WTC11 (cell line): Measurements from ENCODE around the gene MAPKAPK3. TPM values are rescaled to one million over a fixed set of nuclear protein-coding genes. Genes with fewer than 3 reads are reported as not detected.

ENCODE experiments used
- ATAC-seq: fragments of 200-7000 bp; cut with Tn5 transposase; 2 replicates; pipeline ENCODE4 v1.10.0; 2021; ENCODE audit warnings: mild to moderate bottlenecking, moderate library complexity
- CTCF ChIA-PET: fragments of 300-600 bp; sonication (Branson Sonifier 250); formaldehyde crosslinking; loops from one replicate; lab custom pipeline; 2021; ENCODE audit warnings: antibody characterized with exemption; lab: Charles Lee
- POLR2A ChIA-PET: fragments of 350-600 bp; sonication (Branson Sonifier 250); formaldehyde crosslinking; loops from one replicate; lab custom pipeline; 2021; ENCODE audit warnings: antibody characterized with exemption; lab: Charles Lee
- DNase-seq: peaks from one replicate; pipeline ENCODE4 v3.0.0; 2021; ENCODE audit warnings: low spot score
- H3K27ac Mint-ChIP-seq: 2 replicates; pipeline ENCODE4 v1.8.0; 2021; ENCODE audit warnings: mixed read lengths
- H3K27me3 Mint-ChIP-seq: 2 replicates; pipeline ENCODE4 v1.8.0; 2021; ENCODE audit warnings: low read depth, mild to moderate bottlenecking, moderate library complexity, mixed read lengths
- H3K36me3 Mint-ChIP-seq: 2 replicates; pipeline ENCODE4 v1.8.0; 2021; ENCODE audit warnings: mixed read lengths
- H3K4me1 Mint-ChIP-seq: 2 replicates; pipeline ENCODE4 v1.8.0; 2022; ENCODE audit warnings: mixed read lengths
- H3K4me3 Mint-ChIP-seq: 2 replicates; pipeline ENCODE4 v1.8.0; 2021; ENCODE audit warnings: mild to moderate bottlenecking, moderate library complexity, mixed read lengths
- H3K9me3 Mint-ChIP-seq: 2 replicates; pipeline ENCODE4 v1.8.0; 2021; ENCODE audit warnings: mixed read lengths
- E2F4 ChIP-seq: sonication (generic); formaldehyde crosslinking; IDR thresholded peaks from 2 replicates; pipeline ENCODE4 v1.8.1; 2022; ENCODE audit warnings: low read depth, mild to moderate bottlenecking, moderate library complexity, missing genetic modification reagents, borderline replicate concordance
- FOXK1 ChIP-seq: sonication (generic); formaldehyde crosslinking; IDR thresholded peaks from 2 replicates; pipeline ENCODE4 v1.8.0; 2022; ENCODE audit warnings: mild to moderate bottlenecking, moderate library complexity, missing genetic modification reagents
- FOXP1 ChIP-seq: sonication (generic); formaldehyde crosslinking; IDR thresholded peaks from 2 replicates; pipeline ENCODE4 v1.8.0; 2022; ENCODE audit warnings: missing genetic modification reagents, mild to moderate bottlenecking, moderate library complexity, borderline replicate concordance
- IRF1 ChIP-seq: sonication (generic); formaldehyde crosslinking; IDR thresholded peaks from 2 replicates; pipeline ENCODE4 v1.8.0; 2023; ENCODE audit warnings: missing genetic modification reagents
- KAT7 ChIP-seq: sonication (generic); formaldehyde crosslinking; IDR thresholded peaks from 2 replicates; pipeline ENCODE4 v1.8.1; 2023; ENCODE audit warnings: missing genetic modification reagents, mild to moderate bottlenecking, borderline replicate concordance
- MXD4 ChIP-seq: fragments of 250-450 bp; sonication (Bioruptor Pico); IDR thresholded peaks from 2 replicates; pipeline ENCODE4 v1.8.0; 2021; ENCODE audit warnings: mild to moderate bottlenecking, moderate library complexity, borderline replicate concordance
- MYBL2 ChIP-seq: sonication (generic); formaldehyde crosslinking; IDR thresholded peaks from 2 replicates; pipeline ENCODE4 v1.8.1; 2023; ENCODE audit warnings: mild to moderate bottlenecking, moderate library complexity, missing genetic modification reagents
- PRDM15 ChIP-seq: sonication (generic); formaldehyde crosslinking; IDR thresholded peaks from 2 replicates; pipeline ENCODE4 v1.8.0; 2022; ENCODE audit warnings: missing genetic modification reagents
- ZNF423 ChIP-seq: fragments of 250-450 bp; sonication (Bioruptor Pico); IDR thresholded peaks from 2 replicates; pipeline ENCODE4 v2.1.2; 2022; ENCODE audit warnings: mild to moderate bottlenecking, moderate library complexity
- total RNA-seq: library from RNA; stranded (reverse); gene quantifications from 3 replicates; pipeline ENCODE4 v1.2.3, GENCODE V29; 2021
- TF ChIP-seq, protein P1 (sequence below): sonication (generic); formaldehyde crosslinking; IDR thresholded peaks from 2 replicates; pipeline ENCODE4 v1.8.0; 2023; ENCODE audit warnings: missing genetic modification reagents, mild to moderate bottlenecking, borderline replicate concordance
- TF ChIP-seq, protein P2 (sequence below): sonication (generic); formaldehyde crosslinking; IDR thresholded peaks from 2 replicates; pipeline ENCODE4 v1.8.1; 2022; ENCODE audit warnings: missing genetic modification reagents, borderline replicate concordance
- TF ChIP-seq, protein P3 (sequence below): sonication (generic); formaldehyde crosslinking; IDR thresholded peaks from 2 replicates; pipeline ENCODE4 v1.8.1; 2023; ENCODE audit warnings: mild to moderate bottlenecking, missing genetic modification reagents

Gene MAPKAPK3
- total RNA-seq, 1 experiment from 2014 or later = 60.2 TPM

DNA sequence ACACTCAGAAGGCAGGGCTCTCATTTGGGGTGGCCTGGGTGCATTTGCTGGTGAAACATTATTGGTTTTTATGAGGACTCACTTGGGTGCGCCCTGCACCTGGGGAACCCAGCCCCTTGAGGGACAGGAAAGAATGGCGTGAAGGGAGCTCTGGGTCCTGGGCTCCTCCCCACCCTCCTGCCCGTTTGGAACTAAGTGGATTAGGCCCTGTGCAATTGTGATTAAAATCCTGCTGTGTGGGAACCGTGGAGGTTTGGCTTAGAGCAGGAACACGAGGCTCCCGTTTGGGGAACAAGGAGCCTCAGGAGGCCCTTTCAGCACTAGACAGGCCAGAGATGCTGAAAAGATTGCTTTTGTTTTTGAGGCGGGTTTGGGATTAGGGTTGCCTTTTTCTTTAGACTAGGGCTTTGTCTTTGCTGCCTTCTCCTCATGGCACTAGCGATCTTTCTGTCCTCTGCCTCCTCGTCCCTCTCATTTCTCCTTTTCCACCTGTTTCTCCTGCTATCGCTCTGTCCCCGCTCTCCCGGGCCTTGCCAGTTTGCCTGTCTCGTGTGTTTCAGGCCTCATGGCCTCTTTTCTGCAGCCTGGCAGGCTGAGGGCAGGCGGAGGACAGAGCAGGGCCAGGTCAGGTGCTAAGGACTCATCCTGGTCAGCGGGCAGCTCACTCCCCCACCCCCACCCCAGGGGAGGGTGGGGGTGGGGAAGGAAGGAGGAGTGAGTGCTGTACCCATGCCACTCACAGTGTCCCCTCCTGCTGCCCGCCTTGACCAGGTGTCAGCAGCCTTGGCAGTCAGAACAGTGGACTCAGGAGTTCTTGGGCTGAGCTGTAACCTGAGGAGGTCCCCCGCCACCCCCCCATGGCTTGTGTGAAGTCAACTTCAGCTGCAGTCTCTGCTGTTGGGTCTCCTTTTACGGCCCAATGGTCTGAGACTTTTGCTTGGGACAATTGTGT is 8.6 kb downstream of the MAPKAPK3 start (continued):
- TF ChIP-seq, protein P1, sequence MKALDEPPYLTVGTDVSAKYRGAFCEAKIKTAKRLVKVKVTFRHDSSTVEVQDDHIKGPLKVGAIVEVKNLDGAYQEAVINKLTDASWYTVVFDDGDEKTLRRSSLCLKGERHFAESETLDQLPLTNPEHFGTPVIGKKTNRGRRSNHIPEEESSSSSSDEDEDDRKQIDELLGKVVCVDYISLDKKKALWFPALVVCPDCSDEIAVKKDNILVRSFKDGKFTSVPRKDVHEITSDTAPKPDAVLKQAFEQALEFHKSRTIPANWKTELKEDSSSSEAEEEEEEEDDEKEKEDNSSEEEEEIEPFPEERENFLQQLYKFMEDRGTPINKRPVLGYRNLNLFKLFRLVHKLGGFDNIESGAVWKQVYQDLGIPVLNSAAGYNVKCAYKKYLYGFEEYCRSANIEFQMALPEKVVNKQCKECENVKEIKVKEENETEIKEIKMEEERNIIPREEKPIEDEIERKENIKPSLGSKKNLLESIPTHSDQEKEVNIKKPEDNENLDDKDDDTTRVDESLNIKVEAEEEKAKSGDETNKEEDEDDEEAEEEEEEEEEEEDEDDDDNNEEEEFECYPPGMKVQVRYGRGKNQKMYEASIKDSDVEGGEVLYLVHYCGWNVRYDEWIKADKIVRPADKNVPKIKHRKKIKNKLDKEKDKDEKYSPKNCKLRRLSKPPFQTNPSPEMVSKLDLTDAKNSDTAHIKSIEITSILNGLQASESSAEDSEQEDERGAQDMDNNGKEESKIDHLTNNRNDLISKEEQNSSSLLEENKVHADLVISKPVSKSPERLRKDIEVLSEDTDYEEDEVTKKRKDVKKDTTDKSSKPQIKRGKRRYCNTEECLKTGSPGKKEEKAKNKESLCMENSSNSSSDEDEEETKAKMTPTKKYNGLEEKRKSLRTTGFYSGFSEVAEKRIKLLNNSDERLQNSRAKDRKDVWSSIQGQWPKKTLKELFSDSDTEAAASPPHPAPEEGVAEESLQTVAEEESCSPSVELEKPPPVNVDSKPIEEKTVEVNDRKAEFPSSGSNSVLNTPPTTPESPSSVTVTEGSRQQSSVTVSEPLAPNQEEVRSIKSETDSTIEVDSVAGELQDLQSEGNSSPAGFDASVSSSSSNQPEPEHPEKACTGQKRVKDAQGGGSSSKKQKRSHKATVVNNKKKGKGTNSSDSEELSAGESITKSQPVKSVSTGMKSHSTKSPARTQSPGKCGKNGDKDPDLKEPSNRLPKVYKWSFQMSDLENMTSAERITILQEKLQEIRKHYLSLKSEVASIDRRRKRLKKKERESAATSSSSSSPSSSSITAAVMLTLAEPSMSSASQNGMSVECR = no peak
- TF ChIP-seq MXD4 (CRISPR knock-in tag) = no peak
- no peak for TF ChIP-seq FOXK1 (CRISPR knock-in tag)
- no peak for TF ChIP-seq ZNF423
- no peak for TF ChIP-seq IRF1 (CRISPR knock-in tag)
- TF ChIP-seq, protein P2, sequence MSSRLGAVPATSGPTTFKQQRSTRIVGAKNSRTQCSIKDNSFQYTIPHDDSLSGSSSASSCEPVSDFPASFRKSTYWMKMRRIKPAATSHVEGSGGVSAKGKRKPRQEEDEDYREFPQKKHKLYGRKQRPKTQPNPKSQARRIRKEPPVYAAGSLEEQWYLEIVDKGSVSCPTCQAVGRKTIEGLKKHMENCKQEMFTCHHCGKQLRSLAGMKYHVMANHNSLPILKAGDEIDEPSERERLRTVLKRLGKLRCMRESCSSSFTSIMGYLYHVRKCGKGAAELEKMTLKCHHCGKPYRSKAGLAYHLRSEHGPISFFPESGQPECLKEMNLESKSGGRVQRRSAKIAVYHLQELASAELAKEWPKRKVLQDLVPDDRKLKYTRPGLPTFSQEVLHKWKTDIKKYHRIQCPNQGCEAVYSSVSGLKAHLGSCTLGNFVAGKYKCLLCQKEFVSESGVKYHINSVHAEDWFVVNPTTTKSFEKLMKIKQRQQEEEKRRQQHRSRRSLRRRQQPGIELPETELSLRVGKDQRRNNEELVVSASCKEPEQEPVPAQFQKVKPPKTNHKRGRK (CRISPR knock-in tag) = no peak

GRCh38 chr3:50626401-50626800 is 9.4 kb downstream of the MAPKAPK3 start:
- Mint-ChIP-seq H3K9me3 (no peaks in the 10 kb centered on the region), H3K27me3 (no peaks in the 10 kb centered on the region), H3K4me3 (no peak overlapping the region), H3K36me3 (peaks cover 3% of the 10 kb centered on the region; the same call in 1 of the 2 replicates), H3K27ac (no peak overlapping the region), H3K4me1 (peaks cover 38% of the 10 kb centered on the region)
- ATAC-seq (no peak), DNase-seq (no peak)
- TF ChIP-seq PRDM15 (CRISPR knock-in tag) (no peak), E2F4 (CRISPR knock-in tag) (no peak), MYBL2 (CRISPR knock-in tag) (no peak), KAT7 (CRISPR knock-in tag) (no peak), FOXP1 (CRISPR knock-in tag) (no peak)
- TF ChIP-seq, protein P3, sequence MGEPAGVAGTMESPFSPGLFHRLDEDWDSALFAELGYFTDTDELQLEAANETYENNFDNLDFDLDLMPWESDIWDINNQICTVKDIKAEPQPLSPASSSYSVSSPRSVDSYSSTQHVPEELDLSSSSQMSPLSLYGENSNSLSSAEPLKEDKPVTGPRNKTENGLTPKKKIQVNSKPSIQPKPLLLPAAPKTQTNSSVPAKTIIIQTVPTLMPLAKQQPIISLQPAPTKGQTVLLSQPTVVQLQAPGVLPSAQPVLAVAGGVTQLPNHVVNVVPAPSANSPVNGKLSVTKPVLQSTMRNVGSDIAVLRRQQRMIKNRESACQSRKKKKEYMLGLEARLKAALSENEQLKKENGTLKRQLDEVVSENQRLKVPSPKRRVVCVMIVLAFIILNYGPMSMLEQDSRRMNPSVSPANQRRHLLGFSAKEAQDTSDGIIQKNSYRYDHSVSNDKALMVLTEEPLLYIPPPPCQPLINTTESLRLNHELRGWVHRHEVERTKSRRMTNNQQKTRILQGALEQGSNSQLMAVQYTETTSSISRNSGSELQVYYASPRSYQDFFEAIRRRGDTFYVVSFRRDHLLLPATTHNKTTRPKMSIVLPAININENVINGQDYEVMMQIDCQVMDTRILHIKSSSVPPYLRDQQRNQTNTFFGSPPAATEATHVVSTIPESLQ (CRISPR knock-in tag) = no peak
- TF ChIP-seq, protein P1 = no peak
- POLR2A ChIA-PET = no interaction called here
- CTCF ChIA-PET = interaction anchor here (0.6 to 8.6 kb wide), 9 partner anchors 9 to 763 kb away, joined by 3 to 110 read pairs (median 3); partner anchors contain the start of genes C3orf18, CISH and MAPKAPK3
